HG03571 (cell line): ENCODE measurements around the gene FHIP1B.

Experiments used
- ATAC-seq: cut with Tn5 transposase; IDR thresholded peaks from one replicate; pipeline ENCODE4 v1.9.1; 2021; ENCODE audit not compliant: unreplicated experiment

The FHIP1B gene

DNA sequence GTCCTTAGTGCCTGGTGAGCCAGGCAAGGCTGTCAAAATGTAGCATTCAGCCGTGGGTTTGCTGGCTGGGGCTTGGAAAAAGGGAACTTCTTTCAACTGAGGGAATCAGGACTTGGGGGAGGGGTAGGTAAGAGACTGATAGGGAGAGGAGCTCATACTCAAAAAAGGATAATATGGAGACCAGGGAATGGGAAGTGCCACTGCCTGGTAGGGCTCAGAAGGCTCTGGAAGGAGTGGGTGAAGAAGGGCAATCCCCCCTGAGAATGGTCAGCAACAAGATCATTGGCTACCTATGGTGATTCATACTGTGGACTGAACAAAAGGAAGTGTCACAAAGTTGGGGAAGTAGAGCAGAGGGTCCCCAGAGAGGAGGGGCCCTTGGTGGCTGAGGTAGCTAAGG, 6.3 kb upstream of the FHIP1B start:
- ATAC-seq = no peak

DNA sequence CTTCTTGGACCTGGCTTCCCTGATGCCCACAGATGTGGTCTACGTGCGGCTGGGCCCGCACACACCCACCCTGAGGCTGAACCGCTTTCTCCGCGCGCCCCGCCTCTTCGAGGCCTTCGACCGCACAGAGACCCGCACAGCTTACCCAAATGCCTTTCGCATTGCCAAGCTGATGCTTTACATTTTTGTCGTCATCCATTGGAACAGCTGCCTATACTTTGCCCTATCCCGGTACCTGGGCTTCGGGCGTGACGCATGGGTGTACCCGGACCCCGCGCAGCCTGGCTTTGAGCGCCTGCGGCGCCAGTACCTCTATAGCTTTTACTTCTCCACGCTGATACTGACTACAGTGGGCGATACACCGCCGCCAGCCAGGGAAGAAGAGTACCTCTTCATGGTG, 5.7 kb upstream of the FHIP1B start:
- no peak for ATAC-seq

DNA sequence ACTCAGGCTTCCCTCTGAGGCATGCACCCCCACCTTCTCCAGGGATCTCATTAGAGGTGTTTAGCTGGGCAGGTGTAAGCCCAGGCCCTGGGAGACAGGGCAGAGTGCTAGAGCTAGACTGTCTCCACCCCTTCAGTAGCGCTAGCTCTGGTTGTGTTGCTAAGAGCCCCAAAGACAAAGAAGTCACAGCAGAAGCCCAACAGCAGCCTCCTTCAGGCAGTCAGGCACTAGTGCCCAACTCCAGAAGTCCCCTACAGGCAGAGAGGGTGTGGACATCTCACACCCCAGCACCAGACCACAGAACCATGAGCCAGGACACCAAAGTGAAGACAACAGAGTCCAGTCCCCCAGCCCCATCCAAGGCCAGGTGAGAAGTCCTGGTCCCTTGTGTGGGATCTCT, 4.5 kb upstream of the FHIP1B start, which contains the start of gene CNGA4:
CNGA4 (plus strand) TSS at position 188 of the 400 bp plus-strand sequence; CDS start at position 306, 118 bp downstream.
- ATAC-seq = no peak

DNA sequence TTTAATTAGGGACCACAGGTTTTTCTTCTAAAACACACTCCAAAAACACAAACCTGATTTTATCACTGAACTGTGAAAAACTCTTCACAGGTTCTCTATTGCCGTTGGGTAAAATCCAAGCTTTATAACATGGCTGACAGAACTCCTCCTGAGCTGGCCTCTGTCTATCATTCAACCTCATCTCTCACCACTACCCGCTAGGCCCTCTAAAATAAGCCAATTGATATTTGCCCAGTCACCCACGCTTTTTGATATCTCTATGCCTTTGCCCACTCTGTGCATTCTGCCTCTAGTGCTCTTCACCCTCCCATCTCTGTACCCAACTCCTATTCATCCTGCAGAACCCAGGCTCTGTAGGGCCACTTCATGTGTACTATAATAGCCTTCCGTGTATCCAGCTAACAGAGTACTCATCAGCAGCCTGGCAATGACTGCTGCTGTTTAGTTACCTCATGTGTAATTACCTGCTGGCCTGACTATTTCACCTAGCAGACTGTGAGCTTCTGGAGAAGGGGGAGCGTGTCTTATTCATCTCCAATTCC, 3.4 kb upstream of the FHIP1B start:
- no peak for ATAC-seq

DNA sequence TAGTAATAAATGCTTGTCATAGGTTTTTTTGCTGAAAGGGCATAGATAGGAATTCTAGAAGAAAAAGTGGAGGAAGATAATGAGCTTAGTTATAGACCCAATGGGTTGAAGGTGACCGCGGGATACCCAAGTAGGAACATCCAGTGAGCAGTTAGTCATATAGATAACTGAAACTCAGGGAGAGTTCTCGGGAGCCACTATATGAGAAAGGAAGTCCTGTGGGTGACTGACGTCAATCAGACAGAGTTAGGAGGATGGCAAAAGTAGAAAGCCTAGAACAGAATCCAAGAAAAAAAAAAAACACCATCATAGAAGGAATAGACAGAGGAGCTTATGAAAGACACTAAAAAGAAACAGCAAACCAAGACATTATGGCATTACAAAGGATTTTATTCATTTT, 2.8 kb upstream of the FHIP1B start:
- no peak for ATAC-seq

DNA sequence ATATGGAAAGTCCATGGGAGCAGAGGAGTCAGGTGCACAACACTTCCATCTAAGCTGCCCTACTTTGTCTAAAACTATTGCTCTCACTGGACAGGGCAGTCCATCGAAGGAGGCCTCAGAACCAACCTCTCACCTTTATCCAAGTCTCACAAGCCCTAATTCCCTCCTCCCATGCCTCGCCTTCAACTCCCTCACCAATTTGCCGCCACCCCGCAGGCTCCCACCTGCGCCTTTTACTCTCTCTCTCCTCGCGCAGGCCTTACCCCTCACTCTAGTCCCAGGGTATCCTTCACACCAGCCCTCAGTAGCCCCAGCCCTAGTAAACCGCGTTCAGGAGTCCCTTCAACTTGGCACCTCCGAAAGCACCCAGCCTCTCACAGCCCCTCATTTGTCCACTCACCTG, 451 bp downstream of the FHIP1B start:
- ATAC-seq = no peak

DNA sequence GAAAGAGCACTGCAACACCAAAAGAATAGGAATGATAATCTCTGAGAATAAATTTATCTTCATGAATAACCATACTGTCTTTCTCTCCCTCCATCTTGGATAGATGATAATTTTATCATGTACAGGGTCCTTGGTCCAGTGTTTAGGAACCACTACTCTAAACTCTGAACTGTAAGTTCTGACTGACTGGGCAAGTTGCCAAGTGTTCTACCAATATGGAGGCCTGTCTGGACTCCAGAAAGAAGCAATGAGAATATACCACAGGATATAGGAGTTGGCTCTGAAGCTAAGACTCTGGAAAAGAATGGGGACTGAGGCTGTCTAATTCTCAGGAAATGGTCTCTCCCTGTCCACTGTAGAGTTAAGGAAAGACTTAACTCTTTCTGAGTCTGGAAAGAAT, 1.5 kb downstream of the FHIP1B start:
- no peak for ATAC-seq

DNA sequence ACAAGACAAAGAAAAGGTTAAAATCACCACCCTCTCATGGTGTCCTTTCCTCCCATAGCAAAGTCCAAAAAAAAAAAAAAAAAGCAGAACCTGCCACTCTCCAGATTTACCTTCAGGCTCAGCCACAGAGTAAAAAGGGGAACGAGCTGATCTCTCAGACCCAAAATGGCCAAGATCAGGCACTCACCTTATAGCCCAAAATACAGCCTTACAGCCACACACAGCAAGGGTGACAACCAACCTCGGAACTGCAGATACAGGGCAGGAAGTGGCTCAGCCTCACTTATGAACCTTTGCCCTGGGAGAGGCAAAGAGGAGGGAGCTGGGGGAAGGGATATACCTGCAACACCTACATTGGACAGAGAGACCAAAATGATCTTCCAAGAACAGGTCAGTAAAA, 4.5 kb downstream of the FHIP1B start:
- no peak for ATAC-seq

DNA sequence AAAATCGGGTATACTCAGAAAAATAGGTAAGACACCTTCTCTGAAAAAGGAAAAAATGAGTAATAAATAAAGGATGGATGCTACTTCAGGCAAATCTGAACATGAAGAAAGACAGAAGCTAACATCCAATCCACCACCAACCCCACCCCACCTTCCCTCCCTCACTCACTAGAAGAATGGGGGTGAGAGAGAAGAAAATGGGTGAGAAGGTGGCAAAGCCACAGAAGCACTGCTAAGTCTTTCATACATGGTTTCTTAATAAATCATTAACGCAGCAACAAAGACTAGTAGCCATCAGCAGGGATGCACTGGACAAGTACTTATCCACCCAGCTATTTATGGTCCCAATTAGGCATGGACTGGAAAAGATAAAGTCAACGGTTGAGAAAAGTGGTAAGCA, 5.9 kb downstream of the FHIP1B start:
- no peak for ATAC-seq

DNA sequence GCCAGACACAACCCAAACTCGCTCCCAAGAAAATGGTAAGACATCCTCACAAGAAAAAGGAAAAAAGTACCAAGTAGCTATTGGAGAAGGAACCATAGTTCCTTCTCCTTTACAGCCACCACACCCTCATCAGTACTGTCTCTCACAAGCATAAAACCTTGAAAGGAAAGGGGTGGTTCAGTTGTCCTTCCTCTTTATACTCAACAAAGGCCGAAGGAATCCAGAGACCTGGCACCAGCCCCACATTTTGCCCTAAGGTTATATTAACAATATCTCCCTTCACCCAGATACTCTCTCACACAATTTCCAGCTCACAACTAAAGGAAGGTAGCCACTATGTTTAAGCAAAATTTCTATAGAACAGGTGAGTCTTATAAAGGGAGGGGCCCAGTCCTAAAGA, 8.5 kb downstream of the FHIP1B start:
- ATAC-seq = no peak

DNA sequence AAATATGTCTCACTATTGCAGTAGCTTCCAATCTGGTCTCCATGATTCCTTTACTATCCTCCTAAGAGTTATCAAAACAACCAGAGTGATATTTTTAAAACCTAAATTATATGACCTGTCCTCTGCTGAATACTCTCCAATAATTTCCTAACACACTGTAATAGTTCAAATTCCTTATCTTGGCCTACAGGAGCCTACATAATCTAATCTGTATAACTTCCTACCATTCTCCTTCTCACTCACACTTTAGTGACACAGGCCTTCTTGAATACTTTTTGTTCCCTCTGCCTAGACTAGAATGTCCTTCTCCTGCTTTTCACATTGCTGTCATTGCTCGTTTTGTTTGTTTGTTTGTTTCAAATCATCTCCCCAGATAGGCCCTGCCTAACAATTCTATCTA, 9.4 kb downstream of the FHIP1B start:
- ATAC-seq = no peak

DNA sequence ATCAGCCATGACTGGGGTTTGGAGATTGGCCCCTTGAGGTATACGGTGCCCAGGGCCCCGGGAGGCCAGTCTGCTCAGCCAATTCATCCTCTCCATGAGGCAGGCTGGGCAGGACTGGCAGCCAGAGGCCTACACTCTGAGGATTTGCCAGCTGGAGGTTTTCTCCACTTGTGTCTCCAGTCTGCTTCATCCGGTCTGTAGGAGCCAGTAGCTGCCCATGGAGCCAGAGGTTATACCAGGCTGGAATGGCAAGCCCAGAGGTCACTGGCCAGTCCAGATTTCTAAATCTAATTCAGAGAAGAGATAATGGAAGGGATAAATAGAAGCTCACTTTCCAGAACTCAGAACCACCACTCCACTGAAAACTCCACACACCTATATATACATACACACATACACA, 10.0 kb downstream of the FHIP1B start:
- ATAC-seq = no peak

DNA sequence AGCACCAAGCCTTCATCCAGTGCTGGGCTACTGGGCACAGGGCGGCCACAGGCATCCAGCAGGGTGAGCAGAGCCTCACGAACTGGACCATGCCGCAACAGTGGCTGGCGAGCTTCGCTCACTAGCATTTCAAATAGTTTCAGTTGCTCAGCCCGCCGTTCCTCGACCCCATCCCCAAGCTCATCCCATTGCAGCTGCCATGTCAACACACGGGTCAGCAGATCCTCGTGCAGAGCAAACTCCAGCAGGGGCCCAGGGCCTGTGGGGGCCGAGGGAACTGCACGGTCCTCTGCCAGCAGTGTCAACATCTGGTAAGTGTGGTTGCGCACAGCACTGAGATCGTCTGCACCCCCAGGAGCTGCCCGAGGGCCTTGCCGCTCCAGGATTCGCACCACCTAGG, 10.6 kb downstream of the FHIP1B start:
- ATAC-seq = no peak

DNA sequence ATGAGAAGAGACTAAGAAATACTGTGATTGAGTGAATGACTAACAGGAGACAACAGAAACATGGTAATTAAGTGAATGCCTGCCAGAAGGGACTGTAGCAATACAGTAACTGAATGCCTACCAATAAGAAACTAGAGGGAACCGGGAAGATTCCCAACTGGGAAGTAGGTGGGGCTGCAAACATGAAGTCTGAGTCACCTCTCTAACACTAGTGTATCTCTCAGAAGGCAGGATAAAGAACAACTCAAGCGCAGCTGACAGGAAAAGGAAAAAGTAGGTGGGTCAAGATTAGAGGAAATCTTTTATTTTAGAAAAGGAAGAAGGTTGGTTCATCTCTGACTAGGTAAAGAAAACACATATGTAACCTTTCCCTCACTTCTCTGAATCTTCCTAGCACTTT, 15.1 kb downstream of the FHIP1B start:
- no peak for ATAC-seq

DNA sequence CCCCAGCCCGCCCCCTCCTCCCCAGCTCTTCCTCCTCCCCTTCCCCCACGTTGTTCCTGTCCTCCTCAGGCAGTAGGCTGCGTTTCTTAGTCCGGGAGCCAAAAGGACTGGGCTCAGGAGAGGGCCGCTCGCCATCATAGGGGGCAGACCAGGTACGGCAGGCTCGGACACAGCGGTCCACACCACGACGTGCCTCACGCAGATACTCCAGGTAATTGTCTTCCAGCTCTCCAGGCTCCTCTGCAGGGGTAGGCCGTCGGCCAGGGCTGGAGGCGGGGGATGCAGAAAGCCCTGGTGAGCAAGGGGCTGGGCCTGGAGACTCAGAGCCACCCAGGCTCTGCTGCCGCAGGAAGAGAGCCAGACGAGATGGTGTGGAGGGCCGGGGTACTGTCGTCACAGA, 16.7 kb downstream of the FHIP1B start:
- no peak for ATAC-seq

DNA sequence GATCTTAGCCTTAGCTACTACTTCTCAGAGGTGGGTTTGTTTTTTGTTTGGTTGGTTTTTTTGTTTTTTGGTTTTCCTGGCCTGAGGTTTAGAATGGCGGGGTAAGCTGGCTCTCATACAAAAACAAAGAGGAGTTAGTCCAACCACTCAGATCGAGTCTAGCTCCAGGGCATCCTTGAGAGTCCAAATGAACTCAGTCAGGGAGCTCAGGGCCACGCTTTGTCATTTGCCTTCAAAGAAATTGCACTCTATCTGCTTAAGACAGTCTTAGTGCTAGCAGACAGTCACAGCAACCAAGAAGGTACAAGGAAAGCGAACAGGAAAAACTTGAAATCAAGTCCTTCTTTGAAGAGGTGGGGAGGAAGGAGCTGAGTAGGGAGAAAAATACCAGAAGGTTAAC, 17.9 kb downstream of the FHIP1B start:
- no peak for ATAC-seq

DNA sequence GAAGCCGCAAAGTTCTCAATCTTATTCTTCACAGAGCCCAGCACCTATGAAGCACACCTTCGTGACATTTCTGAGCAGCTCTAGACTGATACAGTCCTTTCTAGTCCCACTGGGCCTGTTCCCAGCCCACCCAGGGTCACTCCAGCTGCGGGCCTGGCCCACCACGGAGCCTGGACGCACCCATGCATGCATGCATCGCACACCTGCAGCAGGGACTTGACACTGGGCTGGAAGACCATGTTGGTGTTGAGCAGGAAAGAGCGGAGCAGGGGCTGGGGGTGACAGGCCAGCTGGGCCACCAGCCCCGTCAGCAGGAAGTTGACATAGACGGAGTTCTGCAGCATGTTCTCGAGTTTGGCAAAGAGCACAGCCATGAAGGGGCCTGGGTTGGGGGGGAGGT, 19.9 kb downstream of the FHIP1B start:
- ATAC-seq = no peak

DNA sequence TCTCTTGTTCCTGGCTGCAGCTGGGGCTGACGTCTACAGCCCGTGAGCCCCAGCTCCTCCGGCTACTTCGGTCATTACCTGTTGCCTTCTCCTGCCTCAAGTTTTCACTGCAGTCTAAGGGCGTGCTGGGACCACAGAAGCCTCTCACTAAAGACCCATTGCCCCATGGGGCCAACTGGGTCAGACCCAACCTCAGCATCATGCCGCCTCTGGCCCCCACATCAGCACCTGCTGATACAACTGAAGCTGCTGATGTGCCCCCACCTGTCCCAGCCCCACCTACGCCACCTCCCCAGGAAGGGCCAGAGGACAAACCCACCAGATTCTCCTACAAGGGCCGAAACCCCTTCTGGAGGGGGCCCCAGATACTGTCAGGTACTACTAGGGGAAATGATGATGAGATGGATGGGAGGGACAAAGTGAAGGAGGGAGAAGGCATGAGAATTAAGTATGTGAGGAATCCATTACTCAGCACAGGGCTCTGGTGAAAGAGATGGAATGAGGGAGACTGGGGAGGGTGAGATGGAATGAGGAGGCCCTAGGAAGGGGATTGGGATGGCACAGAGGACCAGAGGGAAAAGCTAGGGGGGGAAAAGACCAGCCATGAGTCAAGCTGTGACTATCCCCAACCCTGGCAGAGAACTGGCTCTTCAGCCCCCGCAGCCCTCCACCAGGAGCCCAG, 24.0 kb downstream of the FHIP1B start:
- no peak for ATAC-seq

DNA sequence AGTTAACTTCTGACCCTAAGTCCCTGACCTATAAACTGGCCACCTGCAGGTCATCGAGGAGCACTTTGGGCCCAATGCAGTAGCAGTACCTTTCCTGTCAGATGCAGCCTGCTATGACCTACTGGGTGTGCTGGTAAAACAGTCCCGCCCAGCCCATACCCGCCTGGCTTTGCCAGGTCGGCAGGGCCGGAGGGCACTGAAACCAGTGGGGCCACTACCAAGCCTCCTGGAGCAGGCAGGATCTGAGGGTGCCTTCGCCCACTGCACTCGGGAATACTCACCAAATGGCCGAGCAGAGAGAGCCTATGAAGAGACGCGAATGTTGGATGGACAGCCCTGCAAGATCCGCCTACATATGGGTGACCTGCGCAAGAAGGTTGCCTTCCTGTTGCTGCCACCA, 24.6 kb downstream of the FHIP1B start:
- ATAC-seq = no peak

DNA sequence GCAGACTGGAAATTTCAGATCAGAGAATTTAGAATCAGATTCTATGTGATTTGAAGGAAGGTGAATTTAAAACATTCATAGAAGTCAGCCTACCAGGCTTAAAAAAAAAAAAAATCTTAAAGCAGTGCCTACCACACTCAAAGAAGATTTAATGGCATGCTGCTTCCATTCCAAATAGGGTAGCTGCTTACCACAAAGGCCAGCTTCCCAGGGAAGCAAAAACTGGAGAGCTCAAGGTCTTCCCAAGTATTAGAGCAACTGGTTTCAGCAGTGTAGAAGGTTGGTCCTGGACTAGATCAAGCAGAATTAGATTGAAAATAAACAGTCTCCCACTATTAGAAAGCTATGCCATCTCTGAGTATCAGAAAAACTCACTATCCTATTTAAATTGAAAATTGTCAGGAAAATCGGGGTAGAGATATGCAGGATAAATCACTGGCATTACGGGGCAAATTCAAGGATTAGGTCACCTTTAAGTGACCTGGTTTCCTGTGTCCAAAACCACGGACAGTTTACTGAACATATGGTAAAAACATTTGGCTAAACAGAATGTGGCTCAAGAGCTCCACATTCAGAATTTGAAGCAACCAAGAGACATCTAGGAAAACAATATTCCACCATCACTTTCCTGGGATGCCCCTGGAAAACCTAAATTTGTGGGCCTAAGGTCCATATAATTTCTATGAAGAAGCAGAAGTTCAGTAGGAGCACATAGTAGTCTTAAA, 27.8 kb downstream of the FHIP1B start:
- ATAC-seq = no peak

DNA sequence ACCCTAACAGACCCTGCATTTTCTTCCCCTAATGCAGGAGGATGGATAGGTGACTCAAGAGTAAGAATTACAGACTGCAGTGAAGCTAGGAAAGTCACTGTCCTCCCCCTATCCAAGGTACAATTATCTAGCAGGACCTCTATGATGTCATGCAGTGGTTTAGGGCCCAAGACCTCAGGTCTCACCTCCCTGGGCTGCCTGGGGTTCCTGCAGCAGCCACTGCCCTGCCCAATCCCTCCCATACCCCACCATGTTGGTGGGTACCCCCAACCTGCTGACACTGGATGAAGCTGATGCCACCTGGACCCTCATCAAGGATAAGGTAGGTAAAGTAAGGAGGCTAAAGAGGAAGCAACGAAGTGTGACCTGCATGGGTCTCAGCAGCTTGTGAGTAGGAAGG, 29.1 kb downstream of the FHIP1B start, which contains the start of gene C11orf42:
C11orf42 (plus strand) TSS at position 192 of the 400 bp plus-strand sequence; CDS start at position 251, 59 bp downstream.
- ATAC-seq = no peak

DNA sequence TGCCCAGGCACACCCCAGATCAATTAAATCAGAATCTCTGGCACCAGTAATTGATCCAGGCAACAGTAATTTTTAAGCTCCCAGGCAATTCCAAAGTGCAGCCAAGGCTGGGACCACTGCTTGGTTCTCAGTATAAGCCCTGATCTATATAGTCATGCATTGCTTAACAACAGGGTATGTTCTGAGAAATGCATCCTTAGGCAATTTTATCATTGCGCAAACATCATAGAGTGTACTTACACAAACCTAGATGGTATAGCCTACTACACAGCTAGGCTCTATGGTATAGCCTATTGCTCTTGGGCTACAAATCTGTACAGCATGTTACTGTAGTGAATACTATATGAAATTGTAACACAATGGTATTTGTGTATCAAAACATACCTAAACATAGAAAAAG, 29.7 kb downstream of the FHIP1B start:
- no peak for ATAC-seq
